Dedifferentiated amniotic fluid mesenchymal stem cell (primary cell): ENCODE measurements around the gene NRAP.
A peak's percentile ranks its signal among the peaks of the same experiment; 100 is the strongest.
"Not testable (repeated sequence)": the region's sequence is repeated elsewhere in the genome, so short reads cannot be mapped to it uniquely, and the experiment has no call there.

Source experiments
- DNase-seq: peaks from one replicate; pipeline ENCODE4 v3.0.0-alpha.2; 2016; ENCODE audit errors: extremely low spot score

NRAP gene

DNA sequence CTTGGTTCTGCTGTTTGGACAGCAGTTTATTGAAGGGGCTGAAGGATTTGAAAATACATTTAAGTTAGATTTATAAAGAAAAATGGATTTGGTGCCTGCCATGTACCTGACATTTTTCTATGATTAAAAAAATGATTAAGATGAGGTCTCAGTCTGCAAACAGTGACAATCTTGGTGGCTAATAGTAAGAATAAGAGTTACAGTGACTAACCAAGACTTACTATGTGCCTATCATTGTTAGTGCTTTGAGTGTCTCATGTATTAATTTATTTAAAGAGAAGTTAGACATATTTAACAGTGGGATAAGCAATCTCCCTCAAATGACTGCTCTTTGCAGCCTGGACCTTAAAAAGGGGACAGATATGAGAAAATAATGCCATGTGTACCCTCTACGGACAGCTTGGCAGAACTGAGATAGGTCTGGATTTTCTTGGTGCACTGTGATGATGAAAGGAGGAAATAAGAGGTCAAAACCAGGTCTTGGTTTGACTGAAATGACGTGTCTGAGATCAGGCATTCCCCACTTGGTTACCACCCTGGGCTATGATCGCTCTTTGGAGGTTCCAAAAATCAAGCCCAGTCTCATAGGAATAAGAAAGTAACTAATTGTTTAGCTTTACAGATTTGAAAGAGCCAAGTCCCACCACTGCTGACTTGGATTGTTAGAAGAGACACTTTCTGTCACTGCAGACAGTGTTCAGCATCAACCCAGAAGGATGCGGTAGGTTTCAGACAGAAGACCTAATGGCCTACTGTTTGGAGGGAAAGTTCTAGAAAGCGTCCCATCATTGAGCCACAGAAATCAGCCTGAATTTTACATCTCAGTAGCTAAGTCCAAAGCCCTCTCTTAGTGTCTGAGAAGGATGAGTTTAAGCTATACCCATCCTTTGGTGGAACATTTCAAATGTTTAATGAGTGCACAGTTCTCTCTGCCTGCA lies 18.0 kb upstream of the NRAP start:
- no peak for DNase-seq

DNA sequence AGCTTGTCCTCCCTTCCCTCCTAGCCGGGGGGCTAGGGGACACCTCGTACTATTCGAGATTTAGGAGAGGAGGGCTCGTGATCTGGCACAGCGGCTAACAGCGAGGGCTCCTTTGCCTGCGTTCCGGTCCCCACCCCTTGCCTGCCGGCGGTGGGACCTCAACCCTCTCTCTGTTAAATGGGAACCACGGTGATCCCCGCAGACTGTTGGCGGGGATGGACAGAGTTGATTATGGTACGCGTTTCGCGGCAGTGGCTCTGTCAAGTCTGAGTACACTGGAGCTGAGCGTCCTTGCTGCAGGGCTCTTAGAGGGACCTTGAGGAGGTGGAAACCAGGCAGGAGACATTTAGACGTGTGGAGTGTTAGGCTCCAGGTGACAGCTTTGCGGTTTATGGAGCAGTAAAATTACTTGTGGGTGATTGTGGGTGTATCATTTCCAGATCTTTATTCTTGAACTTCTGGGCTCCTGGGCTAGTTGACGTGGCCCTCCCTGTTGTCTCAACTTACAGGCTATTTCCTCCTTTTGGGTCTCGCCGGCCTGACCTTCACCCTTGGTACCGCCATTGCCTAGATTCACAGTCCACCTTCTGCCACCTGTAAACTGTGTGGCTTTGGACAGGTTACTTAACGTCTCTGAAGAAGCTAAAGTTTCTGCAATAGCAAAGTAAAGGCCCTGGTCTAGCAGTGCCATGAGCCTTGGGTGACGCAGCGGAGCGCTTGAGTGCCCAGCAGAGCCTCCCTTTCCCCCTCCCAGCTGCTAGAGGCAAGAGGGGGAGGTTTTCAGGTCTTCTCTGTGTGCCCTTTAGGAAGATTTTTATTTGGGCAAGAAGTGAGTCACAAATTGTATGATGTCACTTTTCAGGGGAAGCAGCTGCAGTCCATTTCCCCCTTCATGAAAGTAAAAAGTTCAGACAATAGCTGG lies 16.6 kb upstream of the NRAP start:
- DNase-seq: peak; percentile 29

DNA sequence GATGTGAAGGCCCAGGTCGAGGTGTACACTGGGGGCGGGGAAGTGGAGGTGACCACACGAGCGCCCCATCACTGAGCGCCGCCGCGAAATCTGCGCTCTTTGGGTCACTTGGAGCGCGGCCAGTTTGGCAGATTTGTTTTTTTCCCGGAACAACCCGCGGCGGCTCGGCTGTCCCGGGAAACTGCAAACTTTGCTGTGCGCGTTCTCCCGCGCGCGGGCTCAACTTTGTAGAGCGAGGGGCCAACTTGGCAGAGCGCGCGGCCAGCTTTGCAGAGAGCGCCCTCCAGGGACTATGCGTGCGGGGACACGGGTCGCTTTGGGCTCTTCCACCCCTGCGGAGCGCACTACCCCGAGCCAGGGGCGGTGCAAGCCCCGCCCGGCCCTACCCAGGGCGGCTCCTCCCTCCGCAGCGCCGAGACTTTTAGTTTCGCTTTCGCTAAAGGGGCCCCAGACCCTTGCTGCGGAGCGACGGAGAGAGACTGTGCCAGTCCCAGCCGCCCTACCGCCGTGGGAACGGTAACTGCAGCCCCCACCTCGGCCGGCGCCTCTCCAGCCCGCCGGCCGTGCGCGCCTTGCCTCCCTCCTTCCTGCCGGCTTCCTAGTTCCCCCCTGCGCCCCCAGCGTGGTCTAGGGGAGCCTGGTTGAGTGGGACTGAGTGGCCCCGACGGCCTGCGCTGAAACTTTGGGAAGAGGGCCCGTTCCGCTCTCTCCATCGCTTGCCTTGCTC lies 15.8 kb upstream of the NRAP start, which contains the start of gene CASP7:
CASP7 (plus strand) TSS at position 450 of the 727 bp plus-strand sequence. CDS start 17,582 bp downstream, outside the sequence.
- peak; percentile 59 for DNase-seq

DNA sequence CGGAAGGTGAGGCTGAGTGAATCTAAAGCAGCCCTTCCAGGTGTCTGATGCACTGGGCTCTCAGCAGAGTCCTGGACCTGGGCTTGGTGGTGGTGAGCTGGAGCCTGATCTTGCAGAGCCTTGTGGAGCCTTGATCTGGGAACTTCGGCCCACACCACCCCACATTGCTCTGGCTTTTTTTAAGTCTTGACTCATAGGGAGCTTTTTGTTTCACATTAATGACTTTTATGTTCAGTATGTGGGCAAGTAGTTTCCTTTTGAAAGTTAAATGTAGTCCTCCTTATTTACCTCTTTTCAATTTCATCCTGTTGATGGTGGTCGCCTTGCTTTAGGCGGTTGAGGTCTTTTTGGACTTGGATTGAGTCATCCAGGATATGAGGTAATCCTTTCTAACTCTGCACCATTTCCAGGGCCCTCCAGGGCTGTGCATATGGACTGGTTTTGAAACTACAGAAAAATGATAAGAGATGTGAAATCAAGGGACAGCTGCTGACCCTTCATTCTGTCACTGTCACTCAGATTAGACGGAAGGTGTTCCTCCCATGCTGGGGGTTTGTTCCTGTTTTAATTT lies 2.9 kb upstream of the NRAP start:
- peak; percentile 14 for DNase-seq

DNA sequence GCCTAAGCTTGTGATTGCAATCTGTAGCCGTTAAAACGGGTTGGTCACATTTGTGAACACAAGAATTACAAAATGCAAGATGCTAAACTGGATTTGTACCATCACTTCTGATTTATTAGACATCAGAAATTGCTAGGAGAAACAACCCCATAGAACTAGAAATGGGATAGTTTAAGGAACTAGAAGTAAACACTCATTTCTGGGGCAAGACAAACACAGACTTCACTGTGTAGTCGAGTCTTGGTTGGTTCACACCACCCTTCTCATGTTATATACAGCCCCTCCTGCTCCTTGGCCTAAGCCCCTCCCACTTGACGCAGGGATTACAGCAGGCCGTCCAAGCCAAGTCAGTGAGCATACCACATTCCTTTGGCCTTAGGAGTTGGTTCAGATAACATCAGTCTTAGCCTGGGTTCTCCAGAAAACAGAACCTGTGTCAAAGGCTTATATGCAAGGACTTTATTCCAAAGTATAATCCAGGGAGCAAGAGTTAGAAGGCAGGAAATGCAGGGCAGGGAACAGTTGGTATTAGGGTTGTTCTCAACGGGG lies 2.0 kb upstream of the NRAP start:
- peak; percentile 76 for DNase-seq

DNA sequence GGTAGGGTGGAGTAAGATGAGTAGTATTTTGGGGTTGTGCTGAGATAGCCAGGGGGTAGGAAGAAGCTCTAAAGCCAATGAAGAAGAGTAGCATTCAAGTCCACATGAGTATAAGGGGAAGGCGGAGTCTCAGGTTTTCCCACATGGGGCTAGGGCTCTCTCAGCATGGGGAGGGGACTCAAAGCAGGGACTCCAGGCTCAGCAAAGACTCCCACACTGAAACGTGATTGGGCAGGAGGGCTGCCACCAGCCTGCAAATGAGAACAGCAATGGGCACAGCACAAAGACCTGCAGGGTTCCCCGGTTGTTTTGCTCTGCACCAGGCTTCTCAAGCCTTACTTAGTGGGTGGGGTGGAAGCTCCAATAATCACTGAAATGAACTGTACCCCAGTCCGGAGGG lies 1.5 kb upstream of the NRAP start:
- DNase-seq: peak; percentile 2

DNA sequence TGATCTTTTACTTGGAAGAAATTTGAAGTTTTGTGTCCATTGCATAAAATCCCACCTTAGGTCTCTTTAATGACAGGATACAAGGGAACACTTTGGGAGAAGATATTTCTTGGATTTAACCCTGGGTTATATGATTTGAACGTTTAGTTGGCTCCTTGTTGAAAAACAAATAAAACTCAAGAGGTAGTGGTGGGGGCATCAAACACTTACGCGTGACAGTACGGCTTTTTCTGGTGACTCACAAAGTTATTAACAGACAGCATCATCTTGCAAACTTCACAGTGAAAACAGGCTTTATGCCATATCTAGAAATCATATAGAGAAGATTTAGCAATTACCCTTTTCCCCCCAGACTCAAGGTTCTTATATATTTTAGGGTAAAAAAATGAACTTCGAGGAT lies 699 bp downstream of the NRAP start:
- DNase-seq: no peak

DNA sequence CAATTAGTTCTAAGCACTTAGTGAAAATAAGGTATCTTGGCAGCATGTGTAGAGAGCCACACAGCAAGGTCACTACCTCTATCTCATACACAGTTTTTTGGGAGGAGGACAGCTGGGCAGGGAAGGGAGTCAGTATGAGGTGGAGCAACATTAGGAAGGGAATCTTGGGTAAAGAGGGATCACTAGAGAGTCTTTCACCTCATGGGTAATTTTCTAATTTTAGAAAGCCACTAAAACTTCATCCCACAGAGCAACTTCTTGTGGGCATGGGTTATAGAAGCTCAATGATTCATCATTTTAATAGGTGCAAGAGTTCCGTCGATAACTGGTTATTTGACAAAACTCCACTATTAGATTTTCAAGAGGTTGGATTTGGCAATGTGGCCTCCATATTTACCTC lies 2.5 kb downstream of the NRAP start:
- DNase-seq: no peak

DNA sequence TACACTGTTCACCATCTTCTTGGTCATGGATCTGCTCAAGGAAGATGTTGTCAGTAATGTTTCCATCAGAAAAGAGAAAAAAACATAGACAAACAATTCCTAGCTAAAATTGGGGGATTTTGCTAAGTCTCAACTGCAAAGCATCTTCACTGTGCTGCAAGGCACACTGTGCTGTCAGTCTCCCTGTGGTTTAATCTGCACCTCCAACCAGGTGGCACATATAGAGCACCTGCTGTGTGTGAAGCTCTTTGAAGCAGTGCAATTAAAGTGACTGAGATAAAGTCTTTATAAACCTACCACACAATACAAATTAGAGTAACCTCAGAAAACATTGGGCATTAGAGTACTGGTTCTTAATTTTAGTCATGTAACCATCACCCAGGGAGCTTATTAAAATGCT lies 6.3 kb downstream of the NRAP start:
- DNase-seq: no peak

DNA sequence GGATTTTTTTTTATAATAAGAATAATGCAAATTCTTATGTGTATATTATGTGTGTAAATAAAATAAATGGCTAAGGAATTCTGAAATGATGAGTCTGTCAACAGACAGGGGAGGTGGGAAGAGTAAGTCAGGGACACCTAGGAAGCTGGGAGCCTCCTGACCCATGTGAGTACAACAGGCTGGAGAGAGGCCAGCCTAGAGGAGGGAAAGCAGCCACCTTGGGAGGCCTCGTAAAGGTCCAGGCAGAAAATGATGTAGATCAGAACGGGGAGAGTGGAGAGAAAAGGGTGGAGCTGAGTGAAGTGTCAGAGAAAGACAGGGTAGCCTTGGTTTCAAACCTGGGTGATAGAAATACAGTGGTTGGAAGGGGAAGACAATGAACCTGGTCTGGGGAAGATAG lies 6.9 kb downstream of the NRAP start:
- DNase-seq: no peak

DNA sequence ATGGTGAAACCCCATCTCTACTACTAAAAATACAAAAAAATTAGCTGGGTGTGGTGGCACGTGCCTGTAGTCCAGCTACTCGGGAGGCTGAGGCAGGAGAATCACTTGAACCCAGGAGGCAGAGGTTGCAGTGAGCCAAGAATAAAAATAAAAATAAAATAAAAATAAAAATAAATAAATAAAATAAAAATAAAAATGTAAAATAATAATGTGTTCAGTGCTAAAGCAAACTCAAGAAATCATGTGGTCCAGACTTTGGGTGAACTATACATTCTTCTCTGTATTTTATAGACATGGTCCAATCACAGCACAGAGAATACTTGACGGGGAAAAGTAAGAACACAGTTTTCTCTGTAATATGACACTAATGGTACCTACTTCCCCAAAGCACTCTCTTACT lies 11.4 kb downstream of the NRAP start:
- not testable (repeated sequence) for DNase-seq

DNA sequence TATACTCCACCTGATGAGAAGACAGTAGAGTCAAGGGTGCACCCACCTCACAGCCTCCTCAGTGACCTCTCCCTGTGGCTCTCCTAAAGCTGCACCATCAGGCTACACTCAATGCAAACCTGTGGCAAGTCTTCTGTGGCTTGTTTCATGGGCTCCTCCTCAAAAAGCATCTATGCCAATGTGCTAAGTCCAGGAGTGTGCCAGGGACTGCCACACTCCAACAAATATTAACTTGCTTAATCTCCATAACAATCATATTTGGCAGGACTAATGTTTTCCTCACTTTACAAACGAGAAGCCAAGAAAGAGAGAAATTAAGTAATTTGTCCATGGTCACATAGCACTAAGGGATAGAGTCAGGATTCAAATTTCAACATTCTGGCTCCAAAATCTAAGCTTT lies 11.9 kb downstream of the NRAP start:
- DNase-seq: no peak

DNA sequence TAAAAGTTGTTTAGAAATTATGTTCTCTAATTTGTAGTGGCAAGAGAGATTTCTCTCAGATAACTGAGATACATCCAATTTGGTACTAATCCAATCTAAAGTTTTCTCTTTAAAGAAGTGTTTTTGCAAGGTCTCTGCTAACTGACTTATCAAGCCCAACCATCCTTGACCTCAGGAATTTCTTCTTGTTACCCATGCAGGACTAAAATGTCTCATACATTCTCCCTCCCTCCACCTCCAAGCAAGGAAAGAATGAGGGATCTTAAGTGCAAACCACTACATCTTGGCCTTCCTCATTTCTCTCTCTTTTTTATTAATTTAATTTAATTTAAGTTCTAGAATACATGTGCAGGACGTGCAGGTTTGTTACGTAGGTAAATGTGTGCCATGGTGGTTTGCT lies 12.8 kb downstream of the NRAP start:
- no peak for DNase-seq

DNA sequence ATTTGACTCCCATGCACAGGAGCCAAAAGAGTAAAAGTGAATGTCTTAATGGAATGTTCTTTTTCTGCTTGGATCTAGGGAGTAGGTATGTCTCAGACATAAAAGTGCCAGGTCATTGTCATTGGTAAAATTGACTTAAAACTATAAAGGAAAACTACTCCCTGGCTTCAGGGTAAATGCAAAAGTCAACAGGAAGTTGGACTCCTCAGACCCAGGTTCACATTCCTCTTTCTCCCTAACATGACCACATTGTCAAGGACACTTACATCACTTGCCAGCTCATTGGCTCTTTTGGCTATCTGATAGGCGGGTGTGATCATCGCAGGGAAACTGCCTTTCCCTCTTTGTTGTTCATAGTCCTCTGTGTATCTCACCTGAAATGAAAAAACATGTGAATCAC lies 13.7 kb downstream of the NRAP start:
- no peak for DNase-seq

DNA sequence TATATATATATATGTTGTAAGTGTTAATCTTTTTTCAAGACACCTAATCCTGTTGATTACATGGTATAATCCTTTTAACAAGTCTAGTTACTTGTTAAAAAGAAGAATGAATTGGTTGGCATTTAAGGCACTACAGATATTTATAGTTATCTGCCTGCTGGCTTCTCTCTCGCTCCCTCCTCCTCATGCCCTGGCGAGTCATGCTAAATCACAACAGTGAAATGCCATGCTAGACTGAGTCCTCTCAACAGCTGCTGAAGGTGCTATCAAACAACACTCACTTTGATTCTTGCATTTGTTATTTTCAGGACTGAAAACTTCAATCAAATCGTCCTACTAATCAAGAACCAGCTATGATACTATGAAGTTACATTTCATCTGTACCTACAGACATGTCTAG lies 15.4 kb downstream of the NRAP start:
- no peak for DNase-seq

DNA sequence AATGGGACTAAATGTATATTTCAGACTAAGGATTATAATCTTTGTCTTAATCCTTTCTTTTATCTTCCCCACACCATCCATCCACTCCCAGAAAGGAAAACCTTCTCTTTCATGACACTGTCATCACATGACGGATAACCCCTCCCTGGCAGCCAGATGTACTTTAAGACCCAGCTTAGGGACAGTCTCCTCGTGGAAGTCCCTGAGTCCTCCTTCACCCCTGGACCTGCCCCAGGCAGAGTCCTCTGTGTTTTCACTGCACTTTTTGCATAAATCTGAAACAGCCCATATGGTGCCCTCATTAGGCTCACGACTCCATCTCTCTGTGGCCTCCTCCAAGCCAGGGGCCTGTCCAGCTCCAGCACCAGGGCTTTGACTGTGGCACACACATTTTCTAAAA lies 16.0 kb downstream of the NRAP start:
- no peak for DNase-seq

DNA sequence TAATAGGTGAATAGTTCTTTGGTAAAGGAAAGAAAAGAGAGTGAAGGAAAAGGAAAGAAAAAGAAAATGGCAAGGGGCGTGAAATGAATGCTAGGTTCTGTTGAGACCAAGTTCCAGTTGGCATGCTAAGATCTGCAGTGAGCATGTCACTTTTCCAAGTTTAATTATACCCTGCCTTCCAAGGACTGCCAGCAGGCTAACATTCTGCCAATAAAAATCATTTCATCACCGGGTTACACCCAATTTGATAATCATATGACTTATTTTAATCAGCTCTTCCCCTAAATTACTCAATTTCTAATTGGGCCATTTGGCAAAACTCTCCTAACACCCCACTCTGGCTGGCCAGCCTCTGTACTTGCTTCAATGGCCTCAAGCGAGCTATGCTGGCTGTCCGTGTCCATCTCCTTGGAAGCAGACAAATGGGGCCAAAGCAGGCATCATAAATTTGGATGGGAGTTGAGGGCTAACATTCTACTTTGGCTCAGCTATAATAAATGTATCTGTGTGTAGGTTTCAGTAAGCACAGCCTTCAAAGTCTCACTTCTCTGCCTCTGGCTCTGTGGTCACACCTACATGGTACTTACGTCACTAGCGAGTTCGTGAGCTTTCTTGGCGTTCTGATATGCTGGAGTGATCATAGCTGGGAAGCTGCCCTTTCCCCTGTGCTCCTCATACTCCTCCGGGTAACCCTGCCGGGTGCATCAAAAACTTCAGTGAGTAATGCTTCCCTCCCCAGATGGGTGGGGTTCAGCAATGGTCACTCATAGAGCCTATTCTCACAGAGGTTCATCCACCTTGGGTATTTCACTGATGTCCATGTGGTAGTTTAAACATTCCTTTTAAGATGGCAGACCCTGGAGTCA lies 17.3 kb downstream of the NRAP start:
- no peak for DNase-seq

DNA sequence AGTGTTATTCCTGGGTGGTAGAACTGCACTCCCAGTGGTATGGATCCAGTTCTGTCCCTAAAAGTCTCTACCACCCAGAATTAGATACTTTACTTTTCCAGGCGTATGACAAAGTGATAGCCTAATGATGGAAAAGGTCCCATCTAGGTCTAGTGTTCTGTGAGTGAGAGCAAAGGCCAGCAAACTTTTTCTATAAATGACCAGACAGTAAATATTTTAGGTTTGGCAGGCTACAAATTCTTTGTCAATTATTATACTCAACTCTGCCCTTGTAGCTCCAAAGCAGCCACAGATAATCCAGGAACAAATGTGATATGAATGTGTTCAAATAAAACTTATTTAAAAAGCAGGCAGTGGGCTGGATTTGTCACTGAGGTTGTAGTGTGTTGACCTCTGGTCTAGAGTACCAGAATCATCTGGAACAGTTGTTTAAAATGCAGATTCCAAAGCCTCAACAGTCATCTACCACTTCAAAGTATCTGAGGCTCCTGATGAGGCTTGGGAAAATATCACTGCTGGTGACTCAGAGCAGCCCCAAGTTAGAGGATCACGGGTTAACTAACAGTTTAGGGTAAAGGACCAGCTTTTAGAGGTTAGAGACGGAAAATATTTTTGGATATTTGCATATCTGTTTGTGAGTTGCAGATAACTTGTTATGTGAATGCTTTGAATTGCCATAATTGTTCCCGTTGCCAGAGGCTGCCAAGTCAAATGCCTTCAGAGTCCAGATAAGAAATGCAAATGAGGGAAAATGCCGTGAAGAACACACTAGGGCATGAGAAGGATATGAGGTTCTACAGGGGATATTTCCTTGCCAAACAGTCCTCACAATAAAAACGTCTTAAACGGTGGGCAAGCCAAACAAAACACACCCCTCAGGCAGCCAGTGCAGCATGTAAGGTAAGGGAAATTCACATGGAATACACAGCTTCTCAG lies 19.4 kb downstream of the NRAP start:
- no peak for DNase-seq

DNA sequence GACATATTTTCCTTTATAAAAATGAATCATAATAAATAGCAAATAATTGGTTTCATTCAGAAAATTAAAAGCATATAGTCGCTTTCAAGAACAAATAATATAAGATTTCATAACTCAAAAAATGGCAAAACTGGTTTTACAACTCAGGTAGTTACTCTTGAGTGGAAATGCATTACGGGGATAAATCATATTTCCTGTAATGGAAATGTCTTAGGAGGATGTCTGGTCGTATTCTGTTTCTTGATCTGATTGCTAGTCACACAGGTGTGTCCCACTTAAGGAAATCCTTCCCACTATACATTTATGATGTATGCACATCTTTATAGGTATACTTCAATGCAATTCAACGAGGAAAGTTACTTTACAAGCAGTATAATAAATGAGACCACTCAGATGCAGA lies 20.7 kb downstream of the NRAP start:
- DNase-seq: no peak
